GM19324 (cell line): Measurements from ENCODE around the gene RIMBP2.
"Not testable (repeated sequence)": the region's sequence is repeated elsewhere in the genome, so short reads cannot be mapped to it uniquely, and the experiment has no call there.

Experiments used
- ATAC-seq: cut with Tn5 transposase; IDR thresholded peaks from one replicate; pipeline ENCODE4 v1.9.1; 2021; ENCODE audit warnings: mild to moderate bottlenecking, moderate library complexity; ENCODE audit not compliant: unreplicated experiment, low FRiP score

RIMBP2 gene

GRCh38 chr12:130738403-130738802 is 22.3 kb upstream of the RIMBP2 start:
- not testable (repeated sequence) for ATAC-seq

GRCh38 chr12:130737731-130738130 is 21.6 kb upstream of the RIMBP2 start:
- no peak for ATAC-seq

- ATAC-seq = no peak
Observed at GRCh38 chr12:130729344-130729743, 13.2 kb upstream of the RIMBP2 start.

- no peak for ATAC-seq
Observed at GRCh38 chr12:130728158-130729058, 12.3 kb upstream of the RIMBP2 start.

GRCh38 chr12:130719263-130719859 is 3.3 kb upstream of the RIMBP2 start:
- ATAC-seq = no peak

- no peak for ATAC-seq
Observed at GRCh38 chr12:130717752-130718151, 1.7 kb upstream of the RIMBP2 start.

- no peak for ATAC-seq
Observed at GRCh38 chr12:130716969-130717366, 869 bp upstream of the RIMBP2 start.

- ATAC-seq = no peak
Observed at GRCh38 chr12:130715150-130715997, 725 bp downstream of the RIMBP2 start.

GRCh38 chr12:130714591-130715149 is 1.4 kb downstream of the RIMBP2 start:
- no peak for ATAC-seq

- ATAC-seq = no peak
Observed at GRCh38 chr12:130714091-130714590, 2.0 kb downstream of the RIMBP2 start.

GRCh38 chr12:130713581-130713991 is 2.5 kb downstream of the RIMBP2 start:
- ATAC-seq = no peak

GRCh38 chr12:130712346-130713065 is 3.6 kb downstream of the RIMBP2 start:
- ATAC-seq = no peak

- no peak for ATAC-seq
Observed at GRCh38 chr12:130711756-130712155, 4.3 kb downstream of the RIMBP2 start.

- ATAC-seq = no peak
Observed at GRCh38 chr12:130710733-130711080, 5.4 kb downstream of the RIMBP2 start.

GRCh38 chr12:130709971-130710732 is 5.9 kb downstream of the RIMBP2 start:
- no peak for ATAC-seq

GRCh38 chr12:130709151-130709970 is 6.7 kb downstream of the RIMBP2 start:
- no peak for ATAC-seq

- no peak for ATAC-seq
Observed at GRCh38 chr12:130708648-130709047, 7.5 kb downstream of the RIMBP2 start.

GRCh38 chr12:130707571-130707891 is 8.6 kb downstream of the RIMBP2 start:
- ATAC-seq = no peak
